HG03354 (cell line): ENCODE data around the gene ATP1A1.

Source experiments
- ATAC-seq: cut with Tn5 transposase; IDR thresholded peaks from one replicate; pipeline ENCODE4 v1.9.1; 2021; ENCODE audit warnings: mild to moderate bottlenecking; ENCODE audit not compliant: unreplicated experiment, poor library complexity, severe bottlenecking

The ATP1A1 gene

GRCh38 chr1:116428576-116428975 is 55.5 kb downstream of the ATP1A1 start:
- no peak for ATAC-seq

- ATAC-seq, result no peak
These were observed 56.9 kb downstream of the ATP1A1 start for GRCh38 chr1:116429821-116430374.

GRCh38 chr1:116431870-116432500 is 58.9 kb downstream of the ATP1A1 start:
- no peak for ATAC-seq

- no peak for ATAC-seq
These were observed 59.7 kb downstream of the ATP1A1 start for GRCh38 chr1:116432655-116433265.

GRCh38 chr1:116433275-116434257 is 60.5 kb downstream of the ATP1A1 start:
- ATAC-seq, result no peak

- no peak for ATAC-seq
These were observed 61.8 kb downstream of the ATP1A1 start for GRCh38 chr1:116434849-116435248.

GRCh38 chr1:116435806-116436610 is 63.0 kb downstream of the ATP1A1 start:
- ATAC-seq, result no peak

- ATAC-seq, result no peak
These were observed 63.5 kb downstream of the ATP1A1 start for GRCh38 chr1:116436611-116436970.

- no peak for ATAC-seq
These were observed 66.7 kb downstream of the ATP1A1 start for GRCh38 chr1:116439701-116440100.

GRCh38 chr1:116440731-116441130 is 67.7 kb downstream of the ATP1A1 start:
- ATAC-seq, result no peak

GRCh38 chr1:116445534-116445933 is 72.5 kb downstream of the ATP1A1 start:
- ATAC-seq, result no peak

GRCh38 chr1:116446686-116447085 is 73.6 kb downstream of the ATP1A1 start:
- ATAC-seq, result no peak

- no peak for ATAC-seq
These were observed 75.8 kb downstream of the ATP1A1 start for GRCh38 chr1:116448785-116449385.

- ATAC-seq, result no peak
These were observed 76.5 kb downstream of the ATP1A1 start for GRCh38 chr1:116449578-116449977.

- ATAC-seq, result no peak
These were observed 78.7 kb downstream of the ATP1A1 start for GRCh38 chr1:116451702-116452101.

- ATAC-seq, result no peak
These were observed 80.4 kb downstream of the ATP1A1 start for GRCh38 chr1:116453481-116453880.

GRCh38 chr1:116453906-116454305 is 80.9 kb downstream of the ATP1A1 start:
- no peak for ATAC-seq
